RWPE2 (cell line): ENCODE results near the gene SOCS6.
A peak's percentile ranks its signal among the peaks of the same experiment; 100 is the strongest.

Experiments
- ATAC-seq: fragments of 200-7000 bp; cut with Tn5 transposase; 3 replicates; pipeline ENCODE4 v1.9.1; 2021; ENCODE audit warnings: low read depth
- DNase-seq: peaks from one replicate; pipeline ENCODE4 v3.0.0-alpha.2; 2020; ENCODE audit warnings: low spot score
- H3K27ac ChIP-seq: fragments of 450-650 bp; 2 replicates; pipeline ENCODE4 v1.5.1; 2017; ENCODE audit warnings: mild to moderate bottlenecking; ENCODE audit not compliant: poor library complexity, severe bottlenecking
- H3K27me3 ChIP-seq: fragments of 250-450 bp; sonication (Bioruptor Pico); 2 replicates; pipeline ENCODE4 v1.5.1; 2021; ENCODE audit warnings: mild to moderate bottlenecking, moderate library complexity; ENCODE audit not compliant: insufficient read depth, poor library complexity, severe bottlenecking
- H3K36me3 ChIP-seq: fragments of 250-450 bp; sonication (Bioruptor Pico); 2 replicates; pipeline ENCODE4 v1.5.1; 2020; ENCODE audit warnings: low read depth, mild to moderate bottlenecking, moderate library complexity
- H3K4me1 ChIP-seq: fragments of 250-450 bp; sonication (Bioruptor Pico); 2 replicates; pipeline ENCODE4 v1.5.1; 2021; ENCODE audit warnings: mild to moderate bottlenecking, moderate library complexity; ENCODE audit not compliant: insufficient read depth, poor library complexity, severe bottlenecking
- H3K4me3 ChIP-seq: fragments of 250-450 bp; sonication (Bioruptor Pico); 2 replicates; pipeline ENCODE4 v1.5.1; 2021; ENCODE audit warnings: mild to moderate bottlenecking, moderate library complexity; ENCODE audit not compliant: severe bottlenecking
- H3K9me3 ChIP-seq: fragments of 250-450 bp; sonication (Bioruptor Pico); 2 replicates; pipeline ENCODE4 v1.5.1; 2021; ENCODE audit warnings: mild to moderate bottlenecking, moderate library complexity; ENCODE audit not compliant: severe bottlenecking
- CTCF ChIP-seq: fragments of 450-650 bp; IDR thresholded peaks from one replicate; pipeline ENCODE4 v1.5.1; 2017; ENCODE audit warnings: mild to moderate bottlenecking, moderate library complexity; ENCODE audit not compliant: poor library complexity, severe bottlenecking

The SOCS6 gene

GRCh38 chr18:70332694-70333093 lies 43.8 kb downstream of the SOCS6 start:
- Histone ChIP-seq H3K36me3 (peaks cover 4% of the 10 kb centered on the region), H3K27ac (peak overlapping the region; percentile 90), H3K27me3 (no peaks in the 10 kb centered on the region), H3K4me1 (peaks cover 44% of the 10 kb centered on the region), H3K4me3 (no peak overlapping the region), H3K9me3 (peaks cover 4% of the 10 kb centered on the region)
- peak; percentile 22; the same call in 1 of the 3 replicates for ATAC-seq
- DNase-seq: no peak
- no peak for TF ChIP-seq CTCF

- ATAC-seq (no peak), DNase-seq (no peak)
- no peak overlapping the region for H3K4me3 ChIP-seq
- peaks cover 4% of the 10 kb centered on the region for H3K9me3 ChIP-seq
- peak overlapping the region; percentile 90 for H3K27ac ChIP-seq
- H3K4me1 ChIP-seq: peaks cover 45% of the 10 kb centered on the region
- H3K27me3 ChIP-seq: no peaks in the 10 kb centered on the region
- H3K36me3 ChIP-seq: peaks cover 4% of the 10 kb centered on the region
- no peak for TF ChIP-seq CTCF
Measured at GRCh38 chr18:70333316-70333715, 44.5 kb downstream of the SOCS6 start.

GRCh38 chr18:70333757-70334156 lies 44.9 kb downstream of the SOCS6 start:
- H3K36me3 ChIP-seq: peaks cover 4% of the 10 kb centered on the region
- H3K4me3 ChIP-seq: no peak overlapping the region
- H3K9me3 ChIP-seq: peaks cover 4% of the 10 kb centered on the region
- peaks cover 45% of the 10 kb centered on the region for H3K4me1 ChIP-seq
- H3K27ac ChIP-seq: peak overlapping the region; percentile 90
- DNase-seq (peak; percentile 67), ATAC-seq (peak; percentile 79)
- no peak for TF ChIP-seq CTCF
- no peaks in the 10 kb centered on the region for H3K27me3 ChIP-seq

DNA sequence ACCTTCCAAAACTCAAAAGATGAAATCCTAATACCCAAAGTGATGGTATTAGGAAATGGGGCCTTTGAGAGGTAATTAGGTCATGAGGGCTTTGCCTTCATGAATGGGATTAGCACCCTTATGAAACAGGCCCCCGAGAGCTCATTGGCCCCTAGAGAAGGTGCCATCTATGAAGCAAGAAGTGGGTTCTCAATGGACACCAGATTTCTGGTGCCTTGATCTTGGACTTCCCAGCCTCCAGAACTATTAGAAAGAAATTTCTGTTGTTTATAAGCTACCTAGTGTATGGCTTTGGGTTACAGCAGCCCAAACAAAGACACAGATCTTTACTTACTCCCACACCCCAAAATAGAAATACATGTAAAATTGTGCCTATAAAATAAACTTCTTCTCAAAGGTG lies 45.4 kb downstream of the SOCS6 start:
- Histone ChIP-seq H3K27ac (peak overlapping the region; percentile 90), H3K36me3 (peaks cover 4% of the 10 kb centered on the region), H3K4me3 (no peak overlapping the region), H3K4me1 (peaks cover 43% of the 10 kb centered on the region), H3K27me3 (no peaks in the 10 kb centered on the region), H3K9me3 (peaks cover 4% of the 10 kb centered on the region)
- DNase-seq (no peak), ATAC-seq (no peak)
- no peak for TF ChIP-seq CTCF

GRCh38 chr18:70334728-70335329 lies 46.0 kb downstream of the SOCS6 start:
- ATAC-seq (no peak), DNase-seq (no peak)
- no peak for TF ChIP-seq CTCF
- Histone ChIP-seq H3K36me3 (peaks cover 4% of the 10 kb centered on the region), H3K4me3 (no peak overlapping the region), H3K27me3 (no peaks in the 10 kb centered on the region), H3K4me1 (peaks cover 41% of the 10 kb centered on the region), H3K27ac (peak overlapping the region; percentile 90), H3K9me3 (peaks cover 4% of the 10 kb centered on the region)
